GM21576 (cell line): Measurements from ENCODE around the gene APOA5.
"Not testable (repeated sequence)": the region's sequence is repeated elsewhere in the genome, so short reads cannot be mapped to it uniquely, and the experiment has no call there.

Experiments used
- ATAC-seq: cut with Tn5 transposase; IDR thresholded peaks from one replicate; pipeline ENCODE4 v1.9.1; 2021; ENCODE audit warnings: mild to moderate bottlenecking, moderate library complexity; ENCODE audit not compliant: unreplicated experiment

The APOA5 gene

DNA sequence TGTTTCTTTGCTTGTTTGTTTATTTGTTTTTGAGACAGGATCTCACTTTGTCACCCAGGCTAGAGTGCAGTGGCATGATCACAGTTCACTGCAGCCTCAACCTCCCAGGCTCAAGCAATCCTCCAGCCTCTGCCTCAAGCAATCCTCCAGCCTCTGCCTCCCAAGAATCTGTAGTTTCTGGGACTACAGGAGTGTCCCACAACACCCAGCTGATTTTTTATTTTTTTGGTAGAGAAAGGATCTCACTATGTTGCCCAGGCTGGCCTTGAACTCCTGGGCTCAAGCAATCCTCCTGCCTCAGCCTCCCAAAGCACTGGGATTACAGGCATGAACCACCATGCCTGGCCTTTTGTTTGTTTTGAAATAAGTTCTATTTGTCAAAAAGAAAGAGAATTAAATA, 10.0 kb upstream of the APOA5 start:
- ATAC-seq = not testable (repeated sequence)

DNA sequence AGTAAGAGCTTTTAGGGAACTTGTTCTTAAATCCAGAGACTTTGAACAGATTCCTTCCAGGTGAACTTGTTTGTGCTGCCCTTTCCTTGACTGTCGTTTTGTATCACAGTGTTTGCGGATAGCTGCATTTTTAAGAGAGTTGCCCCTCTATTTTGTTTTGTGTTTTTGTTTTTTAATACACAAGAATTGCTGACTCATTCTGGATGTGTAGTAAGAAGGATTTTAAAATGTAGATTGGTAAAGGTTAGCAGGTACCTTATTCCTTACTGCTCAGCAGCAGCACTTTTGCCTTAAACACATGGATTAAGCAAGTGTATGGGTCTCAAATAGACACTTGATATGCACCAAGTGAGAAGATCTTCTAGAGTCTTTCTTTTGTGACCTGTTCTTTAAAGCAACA, 8.9 kb upstream of the APOA5 start:
- no peak for ATAC-seq

DNA sequence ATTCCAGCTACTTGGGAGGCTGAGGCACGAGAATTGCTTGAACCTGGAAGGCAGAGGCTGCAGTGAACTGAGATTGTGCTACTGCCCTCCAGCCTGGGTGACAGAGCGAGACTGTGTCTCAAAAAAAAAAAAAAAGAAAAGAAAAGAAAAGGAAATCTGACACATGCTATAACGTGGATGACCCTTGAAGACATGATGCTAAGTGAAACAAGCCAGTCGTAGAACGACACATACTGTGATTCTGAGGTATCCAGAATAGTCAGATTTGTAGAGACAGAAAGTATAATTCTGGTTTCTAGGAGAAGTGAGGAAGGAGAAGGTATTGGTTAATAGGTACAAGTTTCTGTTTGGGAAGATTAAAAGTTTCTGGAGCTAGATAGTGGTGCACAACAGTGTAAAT, 6.7 kb upstream of the APOA5 start:
- no peak for ATAC-seq

DNA sequence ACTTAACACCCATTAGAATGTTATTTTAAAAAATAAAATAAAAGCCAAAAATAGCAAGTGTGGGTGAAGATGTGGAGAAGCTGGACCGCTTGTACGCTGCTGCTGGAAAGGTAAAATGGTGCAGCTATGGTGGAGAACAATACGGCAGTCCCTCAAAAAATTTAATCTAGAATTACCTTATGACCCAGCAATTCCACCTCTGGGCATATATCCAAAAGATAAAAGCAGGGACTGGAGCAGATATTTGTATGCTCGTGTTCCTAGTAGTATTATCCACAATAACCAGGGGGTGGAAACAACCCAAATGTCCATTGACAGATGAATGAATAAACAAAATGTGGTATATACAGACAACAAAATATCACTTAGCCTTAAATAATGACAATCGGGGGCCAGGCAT, 6.1 kb upstream of the APOA5 start:
- no peak for ATAC-seq

DNA sequence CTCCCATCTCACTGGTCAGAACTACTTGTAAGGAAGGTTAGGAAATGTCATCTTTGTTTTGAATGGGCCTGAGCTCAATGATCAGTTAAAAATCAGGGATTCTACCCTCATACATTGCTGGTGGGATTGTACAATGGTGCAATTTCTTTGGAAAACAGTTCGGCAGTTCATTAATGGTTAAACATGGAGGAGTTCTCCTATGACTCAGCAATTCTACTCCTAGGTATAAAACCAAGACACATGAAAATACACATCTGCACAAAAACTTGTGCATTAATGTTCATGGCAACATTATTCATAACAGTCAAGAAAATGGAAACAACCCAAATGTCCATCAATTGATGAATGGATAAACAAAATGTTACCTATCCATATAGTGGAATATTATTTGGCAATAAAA, 4.9 kb upstream of the APOA5 start:
- ATAC-seq = no peak

DNA sequence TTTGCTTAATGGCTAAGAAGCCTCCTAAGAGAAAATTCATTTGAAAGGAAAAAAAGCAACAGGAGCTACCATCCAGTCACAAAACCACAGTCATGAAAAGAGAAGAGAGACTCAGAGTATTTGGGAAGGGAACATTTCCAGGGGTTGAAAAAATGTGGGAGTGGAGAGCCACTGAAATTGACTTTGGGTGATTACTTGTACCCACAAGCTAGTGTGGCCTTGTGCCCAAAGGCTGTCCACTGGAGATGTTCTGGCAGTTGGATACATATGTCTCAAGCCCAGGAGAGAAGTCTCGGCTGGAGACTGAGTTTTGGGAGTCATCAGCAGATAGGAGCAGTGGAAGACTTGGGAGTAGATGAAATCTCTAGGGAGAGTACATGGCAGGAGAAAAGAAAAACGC, 3.2 kb upstream of the APOA5 start:
- no peak for ATAC-seq

DNA sequence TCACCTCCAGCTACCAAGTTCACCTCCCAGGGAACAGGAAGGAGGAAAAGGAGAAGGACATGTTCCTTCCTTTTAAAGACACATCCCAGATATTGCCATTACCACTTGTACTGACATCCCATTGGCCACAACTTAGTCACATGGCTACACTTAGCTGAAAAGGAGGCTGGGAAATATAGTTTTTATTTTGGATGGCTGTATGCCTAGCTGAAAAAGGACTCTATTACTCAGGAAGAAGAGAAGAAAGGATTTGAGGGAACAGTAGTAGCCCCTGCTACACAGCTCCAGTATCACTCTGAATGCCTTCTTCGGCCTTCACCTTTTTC, 2.1 kb upstream of the APOA5 start:
- no peak for ATAC-seq

DNA sequence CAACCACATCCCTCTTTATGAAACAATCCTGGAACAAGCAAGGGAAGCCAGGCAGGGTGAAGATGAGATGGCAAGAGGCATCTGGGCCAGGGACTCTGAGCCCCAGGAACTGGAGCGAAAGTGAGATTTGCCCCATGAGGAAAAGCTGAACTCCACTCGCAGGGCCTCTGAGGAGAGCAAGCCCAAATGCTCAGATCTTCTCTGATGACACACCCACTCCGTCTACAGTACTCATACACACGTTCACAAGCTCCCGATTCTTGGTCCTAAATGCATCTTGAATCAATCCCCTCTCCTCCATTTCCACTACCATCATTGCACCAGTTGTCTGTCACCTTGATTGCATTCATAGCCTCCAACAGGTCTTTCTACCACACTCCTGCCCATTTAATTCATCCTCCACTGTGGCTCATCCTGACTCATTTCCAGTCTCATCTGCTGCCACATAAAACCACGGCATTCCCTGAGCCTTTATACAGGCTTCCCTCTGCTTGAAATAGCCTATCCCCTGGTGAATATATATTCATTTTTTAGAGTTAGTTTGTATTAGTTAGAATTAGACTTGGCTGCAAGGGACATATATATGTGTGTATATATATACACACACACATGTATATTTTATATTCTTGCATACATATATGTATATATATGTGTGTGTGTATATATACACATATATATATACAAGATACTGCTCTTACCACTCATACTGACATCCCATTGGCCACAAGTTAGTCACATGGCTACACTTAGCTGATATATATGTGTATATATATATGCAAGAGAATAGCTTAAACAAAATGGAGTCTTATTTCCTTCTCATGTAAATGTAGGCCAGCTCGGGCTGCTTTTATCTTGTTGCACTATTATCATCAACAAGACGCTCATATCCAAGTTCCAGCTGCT, 1.4 kb upstream of the APOA5 start:
- no peak for ATAC-seq

DNA sequence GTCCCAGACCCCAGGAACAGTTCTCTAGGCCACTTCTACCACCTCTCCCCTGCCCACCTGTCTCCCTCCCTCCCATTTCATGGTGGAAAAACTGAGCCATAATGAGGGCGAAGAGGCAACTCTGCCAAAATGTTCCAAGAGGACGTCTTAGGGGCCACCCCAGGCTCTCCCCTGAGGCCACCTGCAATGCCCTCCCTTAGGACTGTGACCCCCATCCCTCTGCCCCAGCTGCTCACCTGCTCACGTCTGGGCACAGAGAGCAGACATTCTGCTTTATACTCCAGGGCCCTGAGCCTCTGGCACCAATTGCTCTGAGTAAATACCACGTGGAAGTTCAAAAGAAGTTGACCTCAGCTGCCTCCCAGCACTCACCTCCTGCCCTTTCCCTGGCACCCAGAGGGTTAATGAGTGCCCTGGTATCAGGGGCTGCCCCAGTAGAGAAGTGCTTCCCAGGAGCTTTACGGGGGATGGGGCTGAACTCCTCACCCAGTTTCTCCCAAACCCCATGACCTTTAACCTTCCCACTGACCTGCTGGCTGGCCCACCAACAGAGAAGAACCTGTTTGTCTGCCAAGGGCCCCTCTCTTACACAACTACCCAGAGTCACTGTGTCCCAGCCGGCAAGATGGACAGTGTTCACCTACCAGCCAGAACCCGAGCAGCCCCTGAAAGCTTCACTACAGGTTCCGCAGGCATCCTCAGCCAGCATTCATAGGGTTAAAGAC, 627 bp upstream of the APOA5 start:
- ATAC-seq = no peak

DNA sequence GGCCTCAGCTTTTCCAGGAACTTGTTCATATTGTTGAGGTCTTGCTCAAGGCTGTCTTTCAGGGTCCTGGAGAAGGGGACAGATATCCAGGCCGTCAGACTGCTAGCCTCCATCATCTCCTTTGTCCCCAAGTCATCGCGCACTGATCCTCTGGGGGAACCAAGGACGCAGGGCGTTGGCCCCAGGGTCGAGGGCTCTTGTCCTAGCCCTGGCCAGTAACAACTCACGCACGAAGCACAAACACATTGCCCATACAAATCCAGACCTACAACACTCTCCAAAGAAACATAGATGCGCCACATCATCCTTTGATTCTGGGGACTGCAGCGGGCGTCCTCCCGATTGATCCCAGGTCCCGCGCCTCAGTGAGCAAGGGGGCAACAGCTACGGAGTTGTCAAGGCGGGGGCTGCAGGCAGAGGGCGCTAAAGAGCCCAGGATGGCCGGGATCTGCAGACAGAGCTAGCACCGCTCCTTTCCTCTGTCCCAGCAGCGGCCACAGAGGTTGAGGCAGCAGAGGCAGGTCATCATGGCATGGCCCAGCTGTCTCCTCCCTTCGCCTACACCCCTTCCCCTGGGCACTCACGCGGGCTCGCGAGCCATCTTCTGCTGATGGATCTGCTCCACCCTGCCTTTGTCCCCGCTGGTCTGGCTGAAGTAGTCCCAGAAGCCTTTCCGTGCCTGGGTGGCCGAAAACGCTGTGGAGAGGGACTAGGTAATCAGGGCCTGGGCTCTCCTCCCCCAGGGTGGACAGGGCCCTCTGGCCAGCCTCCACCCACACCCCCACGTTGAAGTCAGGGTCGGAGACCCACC, 472 bp downstream of the APOA5 start:
- peak; percentile 35 for ATAC-seq

DNA sequence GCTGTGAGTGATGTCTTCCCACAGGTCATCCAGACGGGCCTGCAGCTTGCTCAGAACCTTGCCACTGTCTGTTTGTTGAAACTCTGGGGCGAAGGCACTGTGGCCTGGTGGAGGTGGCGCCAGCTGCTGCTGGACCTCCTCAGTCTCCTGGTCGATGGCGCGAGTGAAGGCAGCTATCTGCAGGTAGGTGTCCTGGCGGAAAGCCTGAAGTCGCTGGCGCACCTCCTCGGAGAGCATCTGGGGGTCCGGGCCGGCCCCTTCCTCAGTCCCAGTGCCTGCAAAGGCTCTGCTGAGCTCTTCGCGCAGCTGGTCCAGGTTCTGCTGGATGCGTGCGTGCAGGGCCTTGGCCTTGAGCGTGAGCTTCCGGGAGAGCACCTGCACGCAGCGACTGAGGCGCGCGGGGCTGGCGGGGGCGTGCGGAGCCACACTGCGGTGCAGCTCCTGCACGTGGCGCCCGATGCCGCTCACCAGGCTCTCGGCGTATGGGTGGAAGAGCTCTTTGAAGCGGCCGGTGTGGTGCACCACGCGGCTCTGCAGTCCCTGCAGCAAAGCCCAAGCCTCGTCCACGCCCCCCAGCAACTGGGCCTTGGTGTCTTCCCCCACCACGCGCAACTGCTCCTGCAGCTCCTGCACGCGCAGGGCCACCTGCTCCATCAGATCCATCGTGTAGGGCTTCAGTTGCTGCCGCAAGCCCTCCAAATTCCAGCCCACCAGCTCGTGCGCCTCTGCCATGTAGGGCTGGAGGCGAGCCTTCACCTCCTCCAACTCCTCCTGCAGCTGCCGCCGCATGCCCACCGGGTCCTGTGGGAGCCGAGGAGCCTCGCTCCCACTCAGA, 1.3 kb downstream of the APOA5 start:
- ATAC-seq = no peak

DNA sequence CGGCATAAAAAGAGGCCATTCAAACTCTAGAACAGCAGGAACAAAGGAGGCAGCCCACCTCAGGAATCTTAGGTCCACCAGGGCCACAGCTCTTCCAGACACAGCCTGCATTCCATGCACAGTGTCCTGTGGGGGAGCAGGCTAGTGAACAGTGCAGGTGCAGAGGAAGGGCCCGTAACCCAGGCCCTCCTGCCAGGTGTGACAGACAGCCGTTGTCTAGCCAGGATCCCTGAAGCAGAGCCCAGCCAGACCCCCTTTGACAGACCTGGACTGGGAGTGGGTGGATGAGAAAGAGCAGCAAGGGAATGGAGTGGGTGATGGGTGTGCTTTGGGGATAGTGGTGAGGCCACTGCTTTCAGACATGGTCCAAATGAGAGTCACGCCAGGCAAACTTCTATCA, 2.7 kb downstream of the APOA5 start:
- no peak for ATAC-seq

DNA sequence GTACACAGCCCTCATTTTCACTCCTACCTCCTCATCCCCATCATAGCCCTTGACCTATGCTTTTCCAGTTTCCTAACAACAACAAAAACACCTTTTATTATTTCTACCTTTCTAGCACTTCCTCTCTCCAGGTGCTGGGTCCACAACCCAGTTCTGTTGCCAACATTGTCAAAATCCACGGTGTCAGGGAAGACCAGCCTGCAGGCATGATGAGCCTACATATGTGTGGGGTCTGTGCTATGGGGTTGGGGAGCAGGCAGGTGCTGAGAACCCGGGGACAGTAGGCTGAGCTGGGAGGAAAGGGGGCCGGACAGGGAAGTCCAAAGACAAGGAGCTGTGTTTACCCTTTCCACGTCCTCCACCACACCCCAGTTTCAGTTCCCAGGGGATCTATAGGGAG, 3.1 kb downstream of the APOA5 start:
- ATAC-seq = no peak

DNA sequence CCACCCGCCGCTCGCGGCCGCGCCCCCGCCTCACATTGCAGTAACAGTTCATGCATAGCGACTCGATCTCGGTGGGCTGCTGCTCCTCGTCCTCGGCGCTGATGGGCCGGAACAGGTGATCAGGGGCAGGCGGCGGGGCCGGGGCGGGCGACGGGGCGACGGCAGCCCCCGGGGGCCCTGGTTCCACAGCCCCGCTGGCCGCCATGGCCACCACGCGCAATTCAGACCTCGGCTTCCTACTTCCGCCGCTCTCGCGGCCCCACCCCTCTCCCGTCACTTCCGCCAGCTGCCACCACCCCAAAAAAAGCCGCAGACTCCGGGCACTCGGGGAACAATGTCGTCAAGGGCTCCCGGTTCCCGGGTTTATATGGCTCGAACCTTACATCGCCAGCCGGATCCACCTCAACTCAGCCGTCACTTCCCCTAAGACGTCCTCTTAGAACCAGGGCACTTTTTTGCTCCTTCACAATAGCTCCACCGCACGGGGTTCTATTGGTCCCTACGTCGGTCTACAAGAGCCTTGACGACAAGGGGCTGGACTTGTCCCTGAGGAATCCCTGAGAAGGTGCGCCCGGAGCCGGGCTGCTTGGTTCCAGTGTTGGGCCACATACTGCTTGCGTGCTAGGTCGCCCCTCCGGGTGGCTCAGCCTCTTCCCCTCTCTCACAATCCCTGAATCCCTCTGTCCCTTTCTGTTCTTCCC, 3.7 kb downstream of the APOA5 start, which contains the start of gene ZPR1:
Gene ZPR1, minus strand, starts transcription at position 238 of the 701 bp plus-strand sequence. Its CDS starts 33 bp downstream, at position 205.
- ATAC-seq = peak; percentile 86

DNA sequence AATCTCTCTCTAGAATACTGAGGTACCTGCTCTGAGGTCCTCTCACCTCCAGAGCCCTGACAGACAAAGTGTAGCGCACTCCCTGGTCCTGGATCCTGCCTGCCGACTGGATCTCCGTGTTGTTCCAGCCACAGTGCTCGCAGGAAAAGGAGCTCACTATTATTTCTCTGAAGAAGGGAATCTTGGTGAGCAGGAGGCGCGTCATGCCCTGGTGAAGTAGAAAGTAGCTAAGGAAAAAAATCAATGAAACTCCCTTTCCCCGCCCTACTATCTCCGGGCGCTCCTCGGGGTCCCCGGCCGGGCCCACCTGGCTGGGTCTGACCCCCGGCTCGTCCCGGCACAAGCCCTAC, 4.3 kb downstream of the APOA5 start:
- no peak for ATAC-seq

DNA sequence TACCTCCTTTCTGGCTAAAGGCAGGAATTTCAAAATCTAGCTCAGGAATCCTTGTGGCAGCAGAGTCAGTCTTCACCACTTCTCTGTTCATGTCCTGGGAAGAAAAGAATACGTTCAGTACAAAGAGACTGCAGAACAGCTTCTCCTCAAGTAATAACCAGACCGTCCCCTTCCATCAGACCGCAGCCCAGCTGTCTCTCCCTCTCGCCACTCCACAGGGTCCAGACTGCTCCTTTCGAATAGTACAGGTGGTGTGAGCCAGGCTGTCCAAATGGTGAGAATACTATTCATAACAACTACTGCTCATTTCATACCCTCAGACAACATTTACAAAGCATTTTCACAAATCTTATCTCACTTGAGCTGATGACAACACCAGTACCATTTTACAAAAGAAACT, 4.7 kb downstream of the APOA5 start:
- no peak for ATAC-seq

DNA sequence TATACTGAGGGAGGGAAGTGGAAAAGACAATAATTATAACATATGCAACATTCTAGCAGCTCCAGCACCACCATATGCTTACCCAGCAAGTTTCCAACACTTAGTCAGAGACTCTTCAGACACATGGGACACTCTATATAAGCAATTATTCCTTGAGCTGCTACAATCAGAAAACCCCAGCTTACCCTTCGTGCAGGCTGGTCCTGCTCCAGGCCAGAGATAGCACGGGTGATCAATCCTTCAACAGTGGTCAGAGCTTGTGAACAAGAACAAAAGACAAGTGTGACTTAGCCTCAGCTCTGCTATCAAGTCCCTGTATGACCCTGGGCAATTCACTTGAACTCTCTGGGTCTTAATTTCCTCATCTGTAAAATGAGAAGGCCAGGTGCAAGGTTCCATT, 5.4 kb downstream of the APOA5 start:
- ATAC-seq = no peak

DNA sequence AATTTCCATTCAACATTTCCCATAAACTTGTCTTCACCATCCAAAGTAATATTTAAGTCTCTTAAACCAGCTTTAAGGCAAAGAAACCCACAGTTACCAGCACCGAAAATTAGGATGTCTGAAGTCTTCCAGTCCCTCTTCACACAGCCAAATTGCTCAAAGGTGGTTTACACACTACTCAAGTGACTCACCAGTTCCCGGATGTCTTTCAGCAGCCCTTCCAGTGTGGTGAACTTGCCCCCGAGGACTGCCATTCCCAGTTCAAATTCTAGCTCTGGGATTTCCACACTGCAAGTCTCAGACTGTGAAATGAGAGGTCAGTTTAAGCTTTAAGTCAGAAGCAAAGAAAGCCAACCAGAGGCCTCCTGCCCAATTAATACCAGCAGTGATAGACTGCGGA, 9.0 kb downstream of the APOA5 start:
- no peak for ATAC-seq

DNA sequence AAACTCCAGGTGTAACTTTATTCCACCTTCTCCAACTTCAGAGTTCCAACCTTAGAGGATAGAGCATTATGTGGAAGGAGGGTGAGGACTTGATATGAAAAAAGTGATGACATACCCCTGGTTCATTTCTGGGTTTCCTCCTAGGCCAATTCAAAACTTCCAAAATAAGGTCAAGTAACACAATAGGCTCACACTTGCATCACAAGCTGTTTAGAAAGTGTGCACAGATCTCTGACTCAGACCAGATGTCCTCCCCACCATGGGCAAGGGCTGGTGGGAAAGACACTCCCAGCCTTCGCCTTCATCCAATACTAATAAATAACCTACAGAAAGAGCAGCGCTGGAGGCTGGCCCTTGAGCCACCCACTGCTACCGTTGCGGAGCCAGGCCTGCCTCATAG, 13.1 kb downstream of the APOA5 start:
- no peak for ATAC-seq

DNA sequence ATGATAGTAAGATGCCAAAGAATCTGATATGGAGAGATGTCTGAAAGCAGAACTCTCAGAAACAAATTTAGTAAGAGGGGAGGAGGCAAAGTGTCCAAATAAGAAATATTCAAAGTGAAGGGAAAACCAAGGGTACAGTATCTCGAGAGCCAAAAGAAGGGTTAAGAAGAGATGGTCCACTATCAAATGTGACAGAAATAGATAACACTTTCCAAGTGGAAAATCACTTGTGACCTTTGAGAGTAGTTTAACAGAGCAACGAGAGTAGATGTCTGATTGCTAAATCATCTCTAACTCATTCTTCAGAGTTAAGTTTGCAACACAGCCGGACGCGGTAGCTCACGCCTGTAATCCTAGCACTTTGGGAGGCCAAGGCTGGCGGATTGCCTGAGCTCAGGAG, 14.6 kb downstream of the APOA5 start:
- ATAC-seq = no peak
